GM12878 (cell line): Measurements from ENCODE around the gene ASB4. TPM values are rescaled to one million over a fixed set of nuclear protein-coding genes. Genes with fewer than 3 reads are reported as not detected.

Experiments used
- ATAC-seq: fragments of 200-7000 bp; cut with Tn5 transposase; 3 replicates; pipeline ENCODE4 v1.9.1; 2020; ENCODE audit warnings: mild to moderate bottlenecking, moderate library complexity
- BruUV-seq: library from RNA; stranded (reverse); fragments of 400-500 nt; replicated peaks from 2 replicates; lab custom pipeline; 2021; lab: Mats Ljungman, UMichigan
- CTCF ChIA-PET: fragments of 300-600 bp; sonication (Branson Sonifier 250); formaldehyde crosslinking; extraction: SDS; loops from one replicate; lab custom pipeline; 2021; ENCODE audit warnings: inconsistent platforms; lab: Yijun Ruan, JAX
- POLR2A ChIA-PET: fragments of 350-600 bp; formaldehyde crosslinking; extraction: SDS; loops from one replicate; lab custom pipeline; 2021; ENCODE audit warnings: inconsistent platforms; lab: Charles Lee
- RAD21 ChIA-PET: fragments of 300-600 bp; sonication (Branson Sonifier 250); formaldehyde crosslinking; loops from one replicate; lab custom pipeline; 2023; ENCODE audit warnings: antibody characterized with exemption; ENCODE audit not compliant: unreplicated experiment; lab: Charles Lee
- SMC1A ChIA-PET: fragments of 300-600 bp; sonication (Branson Sonifier 250); formaldehyde crosslinking; loops from one replicate; lab custom pipeline; 2023; ENCODE audit not compliant: unreplicated experiment, uncharacterized antibody; lab: Charles Lee
- DNase-seq: peaks from one replicate; pipeline ENCODE4 v3.0.0-alpha.2; 2011; ENCODE audit warnings: low read depth, low spot score
- FAIRE-seq: peaks from 3 replicates; lab custom pipeline; 2011; peaks lifted over from hg19 to GRCh38; lab: Jason Lieb, UNC
- H2AFZ ChIP-seq: 2 replicates; pipeline ENCODE4 v1.6.0; 2011; ENCODE audit warnings: low read depth, low read length, control low read depth; ENCODE audit not compliant: control insufficient read depth
- H3K27ac ChIP-seq: 2 replicates; pipeline ENCODE4 v1.5.1; 2011; ENCODE audit warnings: control low read depth; ENCODE audit not compliant: control insufficient read depth, insufficient read depth
- H3K27me3 ChIP-seq, 2 experiments: replicated peaks in 1 of 2; 2 replicates each; pipeline versions ENCODE4 v1.6.0 to v1.6.1; 2011; ENCODE audit warnings: low read length in 1 of 2; ENCODE audit not compliant: control insufficient read depth in 2 of 2, insufficient read depth in 2 of 2
- H3K36me3 ChIP-seq, 2 experiments: 2 replicates each; pipeline ENCODE4 v1.5.1; 2011; ENCODE audit warnings: low read length in 1 of 2; ENCODE audit not compliant: control insufficient read depth in 2 of 2, insufficient read depth in 2 of 2
- H3K4me1 ChIP-seq: 2 replicates; pipeline ENCODE4 v1.6.1; 2011; ENCODE audit warnings: mild to moderate bottlenecking, low read length, moderate library complexity, mixed read lengths; ENCODE audit not compliant: control insufficient read depth, insufficient read depth
- H3K4me2 ChIP-seq: 2 replicates; pipeline ENCODE4 v1.6.0; 2011; ENCODE audit warnings: control low read depth; ENCODE audit not compliant: control insufficient read depth, insufficient read depth
- H3K4me3 ChIP-seq: fragments of 200-600 bp; sonication (generic); 2 replicates; pipeline ENCODE4 v1.5.1; 2016
- H3K79me2 ChIP-seq: 2 replicates; pipeline ENCODE4 v1.6.0; 2011; ENCODE audit warnings: low read length; ENCODE audit not compliant: control insufficient read depth, insufficient read depth
- H3K9ac ChIP-seq: 2 replicates; pipeline ENCODE4 v1.8.0; 2011; ENCODE audit warnings: low read length, control low read depth, mixed read lengths; ENCODE audit not compliant: control insufficient read depth, insufficient read depth
- H3K9me3 ChIP-seq: replicated peaks from 3 replicates; pipeline ENCODE4 v1.5.1; 2011; ENCODE audit warnings: mild to moderate bottlenecking, low read length; ENCODE audit not compliant: control insufficient read depth, insufficient read depth
- H4K20me1 ChIP-seq: 2 replicates; pipeline ENCODE4 v1.6.0; 2011; ENCODE audit not compliant: control insufficient read depth, insufficient read depth
- ATF3 ChIP-seq: IDR thresholded peaks from 2 replicates; pipeline ENCODE4 v1.6.1; 2011; ENCODE audit warnings: low read depth, mild to moderate bottlenecking, low read length, moderate library complexity, borderline replicate concordance; ENCODE audit errors: extremely low read depth
- BHLHE40 ChIP-seq, 2 experiments: fragments of 450-650 bp in 1 of 2; IDR thresholded peaks; 2 replicates each; pipeline ENCODE4 v1.6.1; 2011 to 2017; ENCODE audit warnings: low read depth in 2 of 2, borderline replicate concordance in 1 of 2, improper control_type of control experiment in 1 of 2, low read length in 1 of 2, mild to moderate bottlenecking in 1 of 2
- IKZF1 ChIP-seq: fragments of 450-650 bp; conservative IDR thresholded peaks from 2 replicates; pipeline ENCODE4 v1.6.1; 2017; ENCODE audit warnings: antibody characterized with exemption, mild to moderate bottlenecking
- KDM1A ChIP-seq: fragments of 200-600 bp; sonication (generic); IDR thresholded peaks from 2 replicates; pipeline ENCODE4 v1.6.1; 2016; ENCODE audit warnings: borderline replicate concordance
- MEF2A ChIP-seq: IDR thresholded peaks from 2 replicates; pipeline ENCODE4 v1.6.1; 2011; ENCODE audit warnings: low read depth, mild to moderate bottlenecking, low read length, moderate library complexity; ENCODE audit not compliant: insufficient read depth
- MYC ChIP-seq: IDR thresholded peaks from 2 replicates; pipeline ENCODE4 v1.6.1; 2011; ENCODE audit warnings: mild to moderate bottlenecking, low read length, moderate library complexity, inconsistent platforms; ENCODE audit not compliant: insufficient read depth, insufficient replicate concordance, insufficient read length, severe bottlenecking
- PAX5 ChIP-seq: IDR thresholded peaks from 2 replicates; pipeline ENCODE4 v1.6.1; 2011; ENCODE audit warnings: low read depth, low read length, borderline replicate concordance
- RELB ChIP-seq: fragments of 450-650 bp; IDR thresholded peaks from 2 replicates; pipeline ENCODE4 v1.6.1; 2017; ENCODE audit warnings: low read depth, mild to moderate bottlenecking, moderate library complexity
- SMAD1 ChIP-seq: fragments of 450-650 bp; IDR thresholded peaks from 2 replicates; pipeline ENCODE4 v1.6.1; 2018; ENCODE audit warnings: mild to moderate bottlenecking, low read depth; ENCODE audit not compliant: partially characterized antibody
- SREBF2 ChIP-seq: IDR thresholded peaks from 2 replicates; pipeline ENCODE4 v1.6.1; 2012; ENCODE audit warnings: mild to moderate bottlenecking, low read length
- WGBS: methylation state at CpG from one replicate; pipeline ENCODE4 v1.1.6; 2016; ENCODE audit warnings: low lambda C conversion rate; ENCODE audit not compliant: insufficient replicate concordance, insufficient coverage; ENCODE audit errors: missing lambda C conversion rate; 5-methylcytosine and 5-hydroxymethylcytosine counted together
- in situ Hi-C: fragments of 300-500 bp; cut with MboI; formaldehyde crosslinking; loops from 9 replicates; pipeline ENCODE4 v1.14.3; 2018; ENCODE audit warnings: mixed read lengths
- intact Hi-C: fragments of 100-400 bp; cut with micrococcal nuclease; formaldehyde crosslinking; loops from one replicate; pipeline ENCODE4 v1.14.2; 2022; ENCODE audit not compliant: unreplicated experiment
- polyA plus RNA-seq, 11 experiments: library from polyadenylated mRNA; depleted of rRNA in 4 of 11; unstranded in 6 of 11; stranded (reverse) in 5 of 11; fragments of >200 nt; fragmentation: Nextera tagmentation in 4 of 11; fragmentation: Illumina TruSeq in 1 of 11; extraction: Ambion mirVana in 4 of 11; extraction: Trizol in 1 of 11; gene quantifications; 1 replicate in 1 of 11; 2 replicates in 10 of 11; pipeline versions ENCODE4 v1.2.1 to v1.2.3, GENCODE V29; 2011 to 2016; ENCODE audit warnings: inconsistent platforms in 2 of 11, missing spikeins in 2 of 11, low read depth in 1 of 11
- total RNA-seq, 4 experiments: library from RNA; depleted of rRNA in 3 of 4; stranded (reverse); fragments of >200 nt in 3 of 4; fragmentation: Illumina TruSeq in 1 of 4; extraction: Trizol in 1 of 4; gene quantifications; 2 replicates each; pipeline versions ENCODE4 v1.2.1 to v1.2.3, GENCODE V29; 2013 to 2021
- TF ChIP-seq, protein P1 (sequence below): fragments of 450-650 bp; IDR thresholded peaks from 2 replicates; pipeline ENCODE4 v1.6.1; 2017; ENCODE audit warnings: mild to moderate bottlenecking
- TF ChIP-seq, protein P2 (sequence below), 3 experiments: IDR thresholded peaks in 2 of 3; conservative IDR thresholded peaks in 1 of 3; 2 replicates each; pipeline ENCODE4 v1.5.1; 2011; ENCODE audit warnings: low read depth in 3 of 3, low read length in 3 of 3, mild to moderate bottlenecking in 3 of 3, control low read depth in 2 of 3, moderate library complexity in 2 of 3, inconsistent platforms in 1 of 3, mixed read lengths in 1 of 3; ENCODE audit not compliant: control insufficient read depth in 2 of 3, insufficient read depth in 1 of 3; ENCODE audit errors: extremely low read depth in 1 of 3
- TF ChIP-seq, protein P3 (sequence below): fragments of 450-650 bp; IDR thresholded peaks from 2 replicates; pipeline ENCODE4 v1.6.1; 2014; ENCODE audit warnings: mild to moderate bottlenecking

The ASB4 gene
- total and polyA plus RNA-seq, 10 of the 15 experiments (the other 5 are each of a cell fraction or from before 2014, with no cell fraction given): 0.12 to 1.1 TPM; not detected in 8

- ChIA-PET SMC1A (interaction anchor here (0.8 to 1.2 kb wide), 2 partner anchors 56 to 103 kb away, joined by 4 read pairs; no protein-coding TSS in a partner anchor), RAD21 (no interaction called here), POLR2A (interaction anchor here (1.1 kb wide), 1 partner anchor 18 kb away, joined by 3 read pairs; no protein-coding TSS in a partner anchor), CTCF (interaction anchor here (0.6 to 1.2 kb wide), 2 partner anchors 17 to 282 kb away, joined by 3 read pairs; no protein-coding TSS in a partner anchor)
- no peak for ATAC-seq
- Histone ChIP-seq H3K27me3 (no peaks in the 10 kb centered on the region), H3K4me2 (no peak overlapping the region), H3K79me2 (no peaks in the 10 kb centered on the region), H3K9ac (no peak overlapping the region), H4K20me1 (no peaks in the 10 kb centered on the region; the same call in 1 of the 2 replicates), H3K27ac (no peak overlapping the region), H3K36me3 (no peaks in the 10 kb centered on the region), H2AFZ (no peak overlapping the region), H3K4me1 (no peaks in the 10 kb centered on the region), H3K4me3 (no peak overlapping the region), H3K9me3 (no peaks in the 10 kb centered on the region)
- no TSS peak for BruUV-seq
- in situ Hi-C loops (no loop called here), intact Hi-C loops (no loop called here)
- TF ChIP-seq RELB (no peak), IKZF1 (no peak), KDM1A (no peak), PAX5 (no peak), MYC (no peak), SMAD1 (no peak), BHLHE40 (IDR thresholded peaks at IDR 0.05; ENCODE audit: borderline replicate concordance in 1 of 2, low read depth in 2 of 2, low read length in 1 of 2) (no peak), ATF3 (no peak), MEF2A (no peak), SREBF2 (no peak)
- TF ChIP-seq, protein P1, sequence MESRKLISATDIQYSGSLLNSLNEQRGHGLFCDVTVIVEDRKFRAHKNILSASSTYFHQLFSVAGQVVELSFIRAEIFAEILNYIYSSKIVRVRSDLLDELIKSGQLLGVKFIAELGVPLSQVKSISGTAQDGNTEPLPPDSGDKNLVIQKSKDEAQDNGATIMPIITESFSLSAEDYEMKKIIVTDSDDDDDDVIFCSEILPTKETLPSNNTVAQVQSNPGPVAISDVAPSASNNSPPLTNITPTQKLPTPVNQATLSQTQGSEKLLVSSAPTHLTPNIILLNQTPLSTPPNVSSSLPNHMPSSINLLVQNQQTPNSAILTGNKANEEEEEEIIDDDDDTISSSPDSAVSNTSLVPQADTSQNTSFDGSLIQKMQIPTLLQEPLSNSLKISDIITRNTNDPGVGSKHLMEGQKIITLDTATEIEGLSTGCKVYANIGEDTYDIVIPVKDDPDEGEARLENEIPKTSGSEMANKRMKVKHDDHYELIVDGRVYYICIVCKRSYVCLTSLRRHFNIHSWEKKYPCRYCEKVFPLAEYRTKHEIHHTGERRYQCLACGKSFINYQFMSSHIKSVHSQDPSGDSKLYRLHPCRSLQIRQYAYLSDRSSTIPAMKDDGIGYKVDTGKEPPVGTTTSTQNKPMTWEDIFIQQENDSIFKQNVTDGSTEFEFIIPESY: no peak
- TF ChIP-seq, protein P2, sequence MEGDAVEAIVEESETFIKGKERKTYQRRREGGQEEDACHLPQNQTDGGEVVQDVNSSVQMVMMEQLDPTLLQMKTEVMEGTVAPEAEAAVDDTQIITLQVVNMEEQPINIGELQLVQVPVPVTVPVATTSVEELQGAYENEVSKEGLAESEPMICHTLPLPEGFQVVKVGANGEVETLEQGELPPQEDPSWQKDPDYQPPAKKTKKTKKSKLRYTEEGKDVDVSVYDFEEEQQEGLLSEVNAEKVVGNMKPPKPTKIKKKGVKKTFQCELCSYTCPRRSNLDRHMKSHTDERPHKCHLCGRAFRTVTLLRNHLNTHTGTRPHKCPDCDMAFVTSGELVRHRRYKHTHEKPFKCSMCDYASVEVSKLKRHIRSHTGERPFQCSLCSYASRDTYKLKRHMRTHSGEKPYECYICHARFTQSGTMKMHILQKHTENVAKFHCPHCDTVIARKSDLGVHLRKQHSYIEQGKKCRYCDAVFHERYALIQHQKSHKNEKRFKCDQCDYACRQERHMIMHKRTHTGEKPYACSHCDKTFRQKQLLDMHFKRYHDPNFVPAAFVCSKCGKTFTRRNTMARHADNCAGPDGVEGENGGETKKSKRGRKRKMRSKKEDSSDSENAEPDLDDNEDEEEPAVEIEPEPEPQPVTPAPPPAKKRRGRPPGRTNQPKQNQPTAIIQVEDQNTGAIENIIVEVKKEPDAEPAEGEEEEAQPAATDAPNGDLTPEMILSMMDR (IDR thresholded peaks at IDR 0.05 in 2 of 3, conservative IDR thresholded peaks at IDR 0.05 in 1 of 3; ENCODE audit: control insufficient read depth in 2 of 3, extremely low read depth in 1 of 3, insufficient read depth in 1 of 3, low read depth in 3 of 3, low read length in 3 of 3): no peak
- TF ChIP-seq, protein P3, sequence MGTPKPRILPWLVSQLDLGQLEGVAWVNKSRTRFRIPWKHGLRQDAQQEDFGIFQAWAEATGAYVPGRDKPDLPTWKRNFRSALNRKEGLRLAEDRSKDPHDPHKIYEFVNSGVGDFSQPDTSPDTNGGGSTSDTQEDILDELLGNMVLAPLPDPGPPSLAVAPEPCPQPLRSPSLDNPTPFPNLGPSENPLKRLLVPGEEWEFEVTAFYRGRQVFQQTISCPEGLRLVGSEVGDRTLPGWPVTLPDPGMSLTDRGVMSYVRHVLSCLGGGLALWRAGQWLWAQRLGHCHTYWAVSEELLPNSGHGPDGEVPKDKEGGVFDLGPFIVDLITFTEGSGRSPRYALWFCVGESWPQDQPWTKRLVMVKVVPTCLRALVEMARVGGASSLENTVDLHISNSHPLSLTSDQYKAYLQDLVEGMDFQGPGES: no peak
- DNase-seq: no peak
- WGBS: 84% methylated on average over 4 of the region's 4 CpGs
- FAIRE-seq: no peak
Measured at GRCh38 chr7:95582578-95583293, 97.0 kb downstream of the ASB4 start.
